K562 (cell line): Measurements from ENCODE around the gene RGR. TPM values are rescaled to one million over a fixed set of nuclear protein-coding genes. Genes with fewer than 3 reads are reported as not detected.
A peak's percentile ranks its signal among the peaks of the same experiment; 100 is the strongest.

ENCODE experiments used
- ATF7 ChIP-seq: fragments of 450-650 bp; IDR thresholded peaks from 2 replicates; pipeline ENCODE4 v1.7.1; 2014; ENCODE audit warnings: mild to moderate bottlenecking, moderate library complexity
- EHMT2 ChIP-seq: fragments of 450-650 bp; IDR thresholded peaks from 2 replicates; pipeline ENCODE4 v1.6.1; 2018; ENCODE audit warnings: antibody characterized with exemption
- FOXK2 ChIP-seq, 2 experiments: fragments of 450-650 bp; IDR thresholded peaks in 1 of 2; conservative IDR thresholded peaks in 1 of 2; 2 replicates each; pipeline ENCODE4 v1.6.1; 2016; ENCODE audit warnings: low read depth in 2 of 2, mild to moderate bottlenecking in 1 of 2
- GABPB2 ChIP-seq: fragments of 250-450 bp; sonication (Bioruptor Pico); conservative IDR thresholded peaks from 2 replicates; pipeline ENCODE4 v1.5.1; 2021; ENCODE audit warnings: mild to moderate bottlenecking
- GTF2E2 ChIP-seq: fragments of 200-800 bp; sonication (Bioruptor generic); IDR thresholded peaks from 2 replicates; pipeline ENCODE4 v1.6.1; 2016; ENCODE audit warnings: missing genetic modification characterization, missing compliant biosample characterization
- GTF2F1 ChIP-seq: IDR thresholded peaks from 2 replicates; pipeline ENCODE4 v1.6.1; 2011; ENCODE audit warnings: low read depth, low read length, improper control_type of control experiment
- JUND ChIP-seq, 2 experiments: IDR thresholded peaks; 2 replicates in 1 of 2; 3 replicates in 1 of 2; pipeline ENCODE4 v1.6.1; 2011; ENCODE audit warnings: borderline replicate concordance in 2 of 2, low read depth in 2 of 2, low read length in 2 of 2, improper control_type of control experiment in 1 of 2, missing biosample characterization in 1 of 2, missing genetic modification characterization in 1 of 2, missing genetic modification reagents in 1 of 2
- KLF6 ChIP-seq: fragments of 250-450 bp; sonication (Bioruptor Pico); IDR thresholded peaks from 2 replicates; pipeline ENCODE4 v1.4.0; 2020; ENCODE audit warnings: mild to moderate bottlenecking, moderate library complexity, borderline replicate concordance
- MBD2 ChIP-seq: sonication (generic); IDR thresholded peaks from 2 replicates; pipeline ENCODE4 v1.6.1; 2016; ENCODE audit warnings: low read depth, borderline replicate concordance
- MYBL2 ChIP-seq, 2 experiments: fragments of 450-650 bp in 1 of 2; sonication (generic) in 1 of 2; formaldehyde crosslinking in 1 of 2; IDR thresholded peaks; 2 replicates each; pipeline versions ENCODE4 v1.6.1 to v1.8.1; 2017 to 2022; ENCODE audit warnings: borderline replicate concordance in 1 of 2, inconsistent platforms in 1 of 2, low read depth in 1 of 2, mild to moderate bottlenecking in 1 of 2, missing genetic modification reagents in 1 of 2, moderate library complexity in 1 of 2
- NFE2 ChIP-seq: IDR thresholded peaks from 2 replicates; pipeline ENCODE4 v1.6.1; 2014; ENCODE audit warnings: antibody characterized with exemption, low read depth
- OTX1 ChIP-seq: fragments of 450-650 bp; formaldehyde crosslinking; IDR thresholded peaks from 2 replicates; pipeline ENCODE4 v1.4.0; 2022; ENCODE audit warnings: mild to moderate bottlenecking
- PKNOX1 ChIP-seq: fragments of 450-650 bp; IDR thresholded peaks from 2 replicates; pipeline ENCODE4 v1.6.1; 2016
- RB1 ChIP-seq: fragments of 450-650 bp; IDR thresholded peaks from 2 replicates; pipeline ENCODE4 v1.6.1; 2017; ENCODE audit warnings: low read depth, mild to moderate bottlenecking
- RFX1 ChIP-seq: fragments of 450-650 bp; IDR thresholded peaks from 2 replicates; pipeline ENCODE4 v1.6.1; 2016; ENCODE audit warnings: mild to moderate bottlenecking, moderate library complexity
- THRB ChIP-seq: fragments of 450-650 bp; formaldehyde crosslinking; conservative IDR thresholded peaks from 2 replicates; pipeline ENCODE4 v1.4.0; 2022; ENCODE audit warnings: mild to moderate bottlenecking, missing genetic modification characterization
- TSC22D4 ChIP-seq: fragments of 450-650 bp; IDR thresholded peaks from 2 replicates; pipeline ENCODE4 v1.6.1; 2016; ENCODE audit warnings: missing genetic modification characterization, missing biosample characterization, control low read depth
- ZBTB26 ChIP-seq: fragments of 450-650 bp; formaldehyde crosslinking; IDR thresholded peaks from 2 replicates; pipeline ENCODE4 v1.4.0; 2022; ENCODE audit warnings: missing genetic modification characterization
- ZBTB43 ChIP-seq: sonication (generic); formaldehyde crosslinking; IDR thresholded peaks from 2 replicates; pipeline ENCODE4 v1.8.0; 2023; ENCODE audit warnings: mild to moderate bottlenecking, missing genetic modification reagents
- ZFPM2 ChIP-seq: fragments of 250-450 bp; sonication (Bioruptor Pico); IDR thresholded peaks from 2 replicates; pipeline ENCODE4 v1.5.1; 2022; ENCODE audit warnings: mild to moderate bottlenecking
- ZNF395 ChIP-seq: fragments of 200-800 bp; sonication (Bioruptor generic); IDR thresholded peaks from 2 replicates; pipeline ENCODE4 v1.6.1; 2017; ENCODE audit warnings: missing genetic modification characterization, missing compliant biosample characterization
- polyA plus RNA-seq, 8 experiments: library from polyadenylated mRNA; depleted of rRNA in 4 of 8; stranded (reverse) in 5 of 8; unstranded in 3 of 8; fragments of >200 nt; fragmentation: Nextera tagmentation in 2 of 8; fragmentation: Illumina TruSeq in 1 of 8; extraction: Ambion mirVana in 2 of 8; extraction: Trizol in 1 of 8; gene quantifications; 2 replicates each; pipeline versions ENCODE4 v1.2.1 to v1.2.3, GENCODE V29; 2011 to 2014; ENCODE audit warnings: inconsistent platforms in 1 of 8, missing spikeins in 1 of 8
- total RNA-seq, 7 experiments: library from RNA; depleted of rRNA in 6 of 7; stranded (reverse); fragments of >200 nt in 6 of 7; fragmentation: Illumina TruSeq in 2 of 7; extraction: Trizol in 2 of 7; gene quantifications; 2 replicates each; pipeline versions ENCODE4 v1.2.1 to v1.2.3, GENCODE V29; 2011 to 2021; ENCODE audit warnings: low replicate concordance in 1 of 7

The RGR gene
- total and polyA plus RNA-seq, 9 of the 15 experiments (the other 6 are each of a cell fraction or from before 2014, with no cell fraction given) = not detected

- TF ChIP-seq PKNOX1 = peak; percentile 30; the same call in 1 of the 2 replicates
- TF ChIP-seq OTX1 = peak; percentile 76; the same call in 1 of the 2 replicates
- 0 out of 2 replicates have a peak, but pooled peaks have one; percentile 79 for TF ChIP-seq THRB (CRISPR knock-in tag)
- no peak for TF ChIP-seq MBD2
- TF ChIP-seq ATF7 = 0 out of 2 replicates have a peak, but pooled peaks have one; percentile 13
- no peak for TF ChIP-seq KLF6 (CRISPR knock-in tag)
- no peak for TF ChIP-seq RFX1
- peak; percentile 45 to 80; a peak in 3 of 4 replicates for TF ChIP-seq FOXK2 (conservative IDR thresholded peaks at IDR 0.05 in 1 of 2, IDR thresholded peaks at IDR 0.05 in 1 of 2; ENCODE audit: low read depth in 2 of 2)
- TF ChIP-seq JUND (IDR thresholded peaks at IDR 0.05; ENCODE audit: borderline replicate concordance, low read depth, low read length) = peak; percentile 38; the same call in 1 of the 2 replicates
- no peak for TF ChIP-seq JUND (tag; IDR thresholded peaks at IDR 0.05; ENCODE audit: borderline replicate concordance, low read depth, low read length)
- no peak for TF ChIP-seq GABPB2 (CRISPR knock-in tag)
- no peak for TF ChIP-seq NFE2
- TF ChIP-seq ZFPM2 (CRISPR knock-in tag) = no peak
- TF ChIP-seq EHMT2 = peak; percentile 34; the same call in 1 of the 2 replicates
- TF ChIP-seq ZBTB43 (CRISPR knock-in tag) = no peak
- TF ChIP-seq ZNF395 (CRISPR knock-in tag) = no peak
- TF ChIP-seq GTF2F1 = no peak
- TF ChIP-seq GTF2E2 (tag) = no peak
- peak; percentile 22; the same call in 1 of the 2 replicates for TF ChIP-seq MYBL2 (IDR thresholded peaks at IDR 0.05; ENCODE audit: low read depth)
- no peak for TF ChIP-seq MYBL2 (CRISPR knock-in tag; IDR thresholded peaks at IDR 0.05; ENCODE audit: borderline replicate concordance)
- no peak for TF ChIP-seq TSC22D4 (tag)
- peak; percentile 17; the same call in 1 of the 2 replicates for TF ChIP-seq RB1
- TF ChIP-seq ZBTB26 (CRISPR knock-in tag) = 0 out of 2 replicates have a peak, but pooled peaks have one; percentile 68
Observed at GRCh38 chr10:84205049-84205852, 39.6 kb upstream of the RGR start (continued).
